Erythroblast (primary cell): ENCODE results near the gene DAP.

Experiments used
- GATA1 ChIP-seq: IDR thresholded peaks from 2 replicates; pipeline ENCODE4 v1.6.1; 2011; ENCODE audit warnings: low read depth, mild to moderate bottlenecking, control low read depth, low read length, moderate library complexity
- POLR2A ChIP-seq: IDR thresholded peaks from 2 replicates; pipeline ENCODE4 v1.6.1; 2011; ENCODE audit warnings: mild to moderate bottlenecking, low read length

DNA sequence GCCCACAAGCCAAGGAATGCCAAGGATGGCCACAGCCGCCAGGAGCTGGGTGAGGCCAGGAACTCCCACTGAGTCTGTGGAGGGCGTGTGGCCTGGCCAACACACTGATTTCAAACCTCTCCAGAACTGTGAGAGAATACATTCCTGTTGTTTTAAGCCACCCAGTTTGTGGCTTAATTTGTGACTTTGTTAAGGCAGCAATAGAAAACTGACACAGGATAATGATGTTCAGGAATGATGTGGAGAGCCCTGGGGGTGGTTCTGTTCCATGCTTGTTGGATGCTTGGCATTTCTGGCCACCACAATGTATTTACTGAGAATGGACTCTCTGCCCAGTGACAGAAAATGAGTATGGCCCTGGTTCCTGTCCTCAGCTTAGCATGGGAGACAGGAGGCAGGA lies 82.8 kb downstream of the DAP start:
- TF ChIP-seq POLR2A (no peak), GATA1 (no peak)
